HG03460 (cell line): ENCODE results near the gene NRF1.
"Not testable (repeated sequence)": the region's sequence is repeated elsewhere in the genome, so short reads cannot be mapped to it uniquely, and the experiment has no call there.

Experiments
- ATAC-seq: cut with Tn5 transposase; IDR thresholded peaks from one replicate; pipeline ENCODE4 v1.9.1; 2021; ENCODE audit not compliant: unreplicated experiment

Gene NRF1

GRCh38 chr7:129779602-129780256 lies 168.2 kb downstream of the NRF1 start:
- no peak for ATAC-seq

DNA sequence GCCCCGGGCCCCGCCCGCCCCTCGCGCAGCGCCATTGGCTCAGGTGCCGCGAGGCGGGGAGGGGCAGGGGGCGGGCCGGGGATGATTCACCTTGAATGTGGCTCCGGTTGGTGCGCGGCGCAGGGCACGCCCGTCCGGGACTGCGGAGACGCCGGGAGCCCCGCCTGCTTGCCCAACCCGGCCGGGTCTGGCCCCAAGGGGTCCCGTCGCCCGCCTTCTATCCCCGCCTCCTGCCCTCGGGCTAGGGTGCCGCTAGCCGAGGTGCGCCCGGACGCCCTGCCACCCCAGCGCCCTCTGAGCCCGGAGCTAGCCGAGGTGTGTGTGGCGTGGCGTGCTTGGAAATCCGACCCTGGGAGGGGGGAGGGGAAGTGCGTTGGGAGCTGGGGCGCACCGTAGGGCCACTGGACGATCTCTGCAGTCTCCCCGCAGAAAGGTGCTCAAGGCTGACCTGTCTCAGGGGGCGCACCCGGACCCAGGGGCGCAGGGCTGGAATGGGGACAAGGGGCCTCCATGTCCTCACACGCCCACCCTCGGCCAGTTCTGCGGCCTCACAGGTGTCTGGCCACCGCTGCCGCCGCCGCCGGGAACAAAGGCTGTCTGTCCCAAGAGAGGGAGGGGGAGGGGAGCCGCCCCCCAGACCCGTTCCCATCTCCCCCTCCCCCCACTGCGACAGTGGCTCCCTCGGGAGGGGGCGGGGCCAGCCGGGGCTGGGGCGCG lies 168.9 kb downstream of the NRF1 start:
- no peak for ATAC-seq

- no peak for ATAC-seq
Measured at GRCh38 chr7:129780974-129781927, 169.7 kb downstream of the NRF1 start.

GRCh38 chr7:129781928-129782817 lies 170.7 kb downstream of the NRF1 start:
- ATAC-seq, result no peak

GRCh38 chr7:129782818-129783583 lies 171.5 kb downstream of the NRF1 start:
- no peak for ATAC-seq

GRCh38 chr7:129783584-129783919 lies 172.0 kb downstream of the NRF1 start:
- no peak for ATAC-seq

- no peak for ATAC-seq
Measured at GRCh38 chr7:129784437-129784782, 172.9 kb downstream of the NRF1 start.

DNA sequence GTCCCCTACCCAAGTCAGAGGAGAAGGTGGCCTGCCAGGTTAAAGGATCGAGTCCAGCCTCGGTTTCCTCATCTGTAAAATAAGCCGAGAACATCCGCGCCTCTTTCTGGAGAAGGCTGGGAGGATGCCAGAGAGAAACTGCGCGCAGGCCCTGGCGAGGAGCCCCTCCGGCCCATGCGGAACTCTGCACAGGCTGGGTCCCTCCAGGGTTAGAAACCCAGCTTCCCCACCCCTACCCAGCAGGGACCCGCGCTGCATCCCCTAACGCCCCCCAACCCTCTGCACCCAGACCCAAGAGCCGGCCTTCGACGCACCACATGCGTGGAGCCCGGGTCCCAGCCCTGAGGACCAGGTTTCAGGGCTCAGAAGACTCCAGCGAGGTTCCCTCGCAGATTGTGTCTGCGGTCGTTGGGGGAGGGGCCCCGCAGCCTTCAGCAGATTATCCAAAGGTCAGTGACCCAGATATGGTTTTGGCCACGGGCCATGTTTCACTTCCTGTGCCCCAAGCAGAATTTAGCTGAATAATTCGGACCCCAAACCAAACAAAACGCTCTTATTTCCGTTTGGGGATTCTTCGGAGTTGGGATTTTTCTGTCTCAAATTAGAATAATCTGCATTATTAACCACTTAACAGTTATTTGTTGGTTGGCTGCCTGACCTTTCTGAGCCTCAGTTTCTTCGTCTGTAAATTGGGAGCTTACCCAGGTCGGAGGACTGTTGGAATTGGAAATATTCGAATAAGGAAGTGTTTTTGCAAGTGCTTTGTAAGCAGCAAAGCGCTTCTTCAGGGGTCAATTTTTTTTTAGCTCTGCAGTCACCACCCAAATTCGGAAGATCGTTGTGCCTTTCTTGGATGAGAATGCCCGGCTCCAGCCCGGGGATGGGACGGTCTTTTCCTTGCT lies 173.5 kb downstream of the NRF1 start:
- no peak for ATAC-seq

DNA sequence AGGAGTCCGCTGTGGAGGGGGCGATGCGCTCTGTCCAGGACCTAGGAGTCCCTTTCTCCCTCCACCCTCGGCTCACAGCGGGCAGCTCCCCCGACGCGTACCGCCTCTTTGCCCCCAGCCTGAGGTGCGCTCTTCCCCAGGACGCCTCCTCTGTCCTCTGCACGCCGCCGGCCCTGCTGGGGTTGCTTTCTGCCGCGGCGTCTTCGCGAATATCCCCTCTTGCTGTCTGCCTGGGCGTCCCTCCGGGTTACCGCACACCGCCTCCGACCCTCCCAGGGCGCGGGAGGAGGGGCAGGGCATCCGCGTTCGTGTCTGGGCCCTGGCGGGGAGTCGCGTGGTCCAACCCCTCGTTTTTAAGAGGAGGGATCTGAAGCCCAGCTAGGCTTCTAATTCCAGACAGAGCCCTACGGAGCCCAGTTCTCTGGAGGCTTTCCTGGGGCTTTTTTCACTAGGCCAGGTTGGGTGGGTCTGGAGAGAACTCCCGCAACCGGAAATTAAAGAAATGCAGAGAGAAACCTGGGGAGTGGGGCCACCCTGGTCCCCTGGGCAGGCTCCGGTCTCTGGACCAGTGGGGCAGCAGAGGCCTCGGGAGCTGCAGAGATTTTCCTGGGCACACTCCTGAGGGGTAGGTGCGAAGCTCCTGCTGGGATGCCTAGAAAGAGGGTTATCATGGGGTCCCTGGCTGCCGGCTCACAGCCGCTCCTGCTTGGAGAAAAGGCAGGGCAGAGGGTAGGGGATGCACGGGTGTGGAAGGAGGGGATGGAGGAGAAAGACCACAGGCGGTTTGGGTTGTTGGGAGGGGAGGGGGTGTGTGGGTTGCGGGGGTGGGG lies 174.4 kb downstream of the NRF1 start:
- ATAC-seq, result no peak

DNA sequence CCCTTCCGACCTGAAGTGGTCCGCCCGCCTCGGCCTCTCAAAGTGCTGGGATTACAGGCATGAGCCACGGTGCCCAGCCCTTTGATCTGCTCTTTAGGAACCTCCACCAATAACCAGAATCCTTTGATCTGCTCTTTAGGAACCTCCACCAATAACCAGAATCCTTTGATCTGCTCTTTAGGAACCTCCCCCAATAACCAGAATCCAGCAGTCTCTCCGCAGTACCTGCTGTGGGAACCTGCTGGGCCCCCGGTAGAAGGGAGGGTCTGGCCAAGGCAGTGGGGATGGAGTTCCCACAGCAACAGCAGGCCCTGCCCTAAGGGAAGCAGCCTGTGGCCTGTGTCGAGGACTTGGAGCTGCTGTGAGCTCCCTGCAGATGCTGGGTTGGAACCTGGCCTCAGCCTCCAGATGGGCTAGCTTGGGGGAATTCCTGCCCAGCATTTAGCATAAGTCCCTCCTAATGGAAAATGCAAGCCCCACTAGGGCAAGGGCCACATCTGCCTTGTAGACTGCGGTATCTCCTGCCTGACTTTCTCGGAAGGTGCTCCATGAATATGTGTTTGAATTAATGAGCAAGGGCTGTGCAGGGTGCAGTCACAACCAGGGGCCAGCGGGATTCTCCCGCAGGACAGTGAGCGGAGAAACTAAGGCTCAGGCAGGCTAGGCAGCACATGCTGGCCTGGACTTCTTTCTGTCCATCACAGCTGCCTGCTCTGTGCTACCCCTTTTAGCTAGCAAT lies 175.5 kb downstream of the NRF1 start:
- ATAC-seq, result no peak

DNA sequence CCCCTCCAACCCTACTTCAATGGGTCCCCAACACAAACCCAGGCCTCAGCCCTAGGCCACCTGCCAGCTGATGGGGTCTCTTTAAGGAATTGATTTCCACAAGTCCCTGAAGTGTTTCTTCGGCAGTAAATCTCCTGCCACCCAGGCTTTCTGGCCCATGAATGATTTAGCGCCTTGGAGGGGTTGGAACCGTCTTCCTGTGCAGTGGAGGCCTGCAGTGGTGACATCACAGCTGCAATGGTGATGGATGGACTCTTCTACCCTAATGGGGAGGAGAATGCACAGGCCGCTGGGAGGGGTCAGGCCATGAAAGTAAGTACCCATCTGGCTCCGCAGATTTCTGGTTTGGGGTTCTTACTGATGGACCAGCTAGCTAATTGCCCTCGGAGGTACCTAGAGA lies 177.5 kb downstream of the NRF1 start:
- no peak for ATAC-seq

DNA sequence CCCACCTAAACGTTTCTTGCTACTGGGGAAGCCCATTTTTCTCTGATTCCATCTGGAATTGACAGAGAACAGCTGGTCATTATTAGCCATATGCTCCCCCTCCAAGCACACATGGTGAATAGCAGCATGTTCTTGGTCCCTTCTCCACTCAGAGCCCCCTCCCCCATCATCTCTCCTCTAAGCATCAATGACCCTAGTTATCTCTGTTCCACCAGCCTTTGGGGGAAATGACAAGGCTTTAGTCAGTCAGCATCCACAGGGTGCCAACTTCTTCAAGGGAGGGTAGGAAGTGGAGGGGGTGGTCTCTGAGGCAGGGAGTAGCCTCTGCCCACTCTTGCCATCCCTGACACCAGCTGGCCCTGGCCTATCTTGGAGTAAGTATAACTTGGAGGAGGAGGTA lies 178.1 kb downstream of the NRF1 start:
- no peak for ATAC-seq

- ATAC-seq, result no peak
Measured at GRCh38 chr7:129790136-129790535, 178.6 kb downstream of the NRF1 start.

DNA sequence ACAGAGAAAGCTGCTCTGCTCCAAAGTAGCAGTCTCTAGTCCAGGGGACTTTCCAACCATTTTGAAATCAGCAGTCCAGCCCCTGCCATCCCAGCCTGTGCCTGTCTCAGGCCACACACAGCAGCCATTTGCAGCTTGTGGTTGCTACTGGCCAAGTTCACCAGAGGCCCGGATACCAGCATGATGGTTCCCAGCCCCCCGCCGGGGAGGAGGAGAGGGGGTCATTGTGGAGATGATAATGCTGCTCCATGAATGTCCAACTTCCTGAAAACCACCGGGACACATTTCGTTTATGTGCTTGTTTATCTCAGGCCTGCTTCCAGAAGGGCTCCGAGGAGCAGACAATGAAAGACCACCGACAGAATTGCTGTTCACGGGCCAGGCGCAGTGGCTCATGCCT lies 181.2 kb downstream of the NRF1 start:
- no peak for ATAC-seq

- ATAC-seq, result no peak
Measured at GRCh38 chr7:129793506-129794310, 182.2 kb downstream of the NRF1 start.

- ATAC-seq, result not testable (repeated sequence)
Measured at GRCh38 chr7:129794461-129794860, 182.9 kb downstream of the NRF1 start.
